Astrocyte (in vitro differentiated cells and primary cell): Measurements from ENCODE around the gene FCN1. TPM values are rescaled to one million over a fixed set of nuclear protein-coding genes. Genes with fewer than 3 reads are reported as not detected.

Experiments used
- DNase-seq: peaks from one replicate; pipeline ENCODE4 v3.0.0-alpha.2; 2010; ENCODE audit warnings: low read depth
- FAIRE-seq: peaks from 2 replicates; lab custom pipeline; 2011; peaks lifted over from hg19 to GRCh38; lab: Jason Lieb, UNC
- H2AFZ ChIP-seq: 2 replicates; pipeline ENCODE4 v1.6.0; 2012; ENCODE audit warnings: low read depth, low read length, inconsistent platforms
- H3K27ac ChIP-seq: 2 replicates; pipeline ENCODE4 v1.5.1; 2011; ENCODE audit warnings: low read depth, low read length, inconsistent platforms
- H3K27me3 ChIP-seq: 2 replicates; pipeline ENCODE4 v1.6.0; 2011; ENCODE audit warnings: low read length, inconsistent platforms; ENCODE audit not compliant: insufficient read depth
- H3K36me3 ChIP-seq: 2 replicates; pipeline ENCODE4 v1.5.1; 2011; ENCODE audit warnings: low read length, inconsistent platforms; ENCODE audit not compliant: insufficient read depth
- H3K4me1 ChIP-seq: 2 replicates; pipeline ENCODE4 v1.5.1; 2011; ENCODE audit warnings: low read length, inconsistent platforms; ENCODE audit not compliant: insufficient read depth
- H3K4me2 ChIP-seq: 2 replicates; pipeline ENCODE4 v1.6.0; 2012; ENCODE audit warnings: low read length, inconsistent platforms
- H3K4me3 ChIP-seq: 2 replicates; pipeline ENCODE4 v1.5.1; 2011; ENCODE audit warnings: low read depth, mild to moderate bottlenecking, low read length, inconsistent platforms; ENCODE audit not compliant: insufficient read depth
- H3K79me2 ChIP-seq: 2 replicates; pipeline ENCODE4 v1.6.0; 2012; ENCODE audit warnings: mild to moderate bottlenecking, low read length, inconsistent platforms; ENCODE audit not compliant: insufficient read depth
- H3K9ac ChIP-seq: 2 replicates; pipeline ENCODE4 v1.6.0; 2012; ENCODE audit warnings: mild to moderate bottlenecking, low read length, inconsistent platforms
- H3K9me3 ChIP-seq: 2 replicates; pipeline ENCODE4 v1.5.1; 2012; ENCODE audit warnings: low read depth, mild to moderate bottlenecking, low read length, inconsistent platforms; ENCODE audit not compliant: insufficient read depth
- H4K20me1 ChIP-seq: 2 replicates; pipeline ENCODE4 v1.6.0; 2012; ENCODE audit warnings: low read length, inconsistent platforms; ENCODE audit not compliant: insufficient read depth
- H3K27ac Mint-ChIP-seq: one replicate; pipeline ENCODE4 v1.8.0; 2021; ENCODE audit warnings: mild to moderate bottlenecking, mixed read lengths; ENCODE audit not compliant: unreplicated experiment
- H3K27me3 Mint-ChIP-seq: one replicate; pipeline ENCODE4 v1.8.0; 2021; ENCODE audit warnings: low read depth, mixed read lengths; ENCODE audit not compliant: unreplicated experiment
- H3K36me3 Mint-ChIP-seq: one replicate; pipeline ENCODE4 v1.8.0; 2021; ENCODE audit warnings: low read depth, mixed read lengths; ENCODE audit not compliant: unreplicated experiment
- H3K4me1 Mint-ChIP-seq: one replicate; pipeline ENCODE4 v1.8.0; 2021; ENCODE audit warnings: low read depth, mixed read lengths; ENCODE audit not compliant: unreplicated experiment
- H3K4me3 Mint-ChIP-seq: one replicate; pipeline ENCODE4 v1.8.0; 2021; ENCODE audit warnings: mild to moderate bottlenecking, moderate library complexity, mixed read lengths; ENCODE audit not compliant: unreplicated experiment
- H3K9me3 Mint-ChIP-seq: one replicate; pipeline ENCODE4 v1.8.0; 2021; ENCODE audit warnings: mild to moderate bottlenecking, mixed read lengths; ENCODE audit not compliant: unreplicated experiment
- EZH2 ChIP-seq: IDR thresholded peaks from 2 replicates; pipeline ENCODE4 v1.6.1; 2012; ENCODE audit warnings: mild to moderate bottlenecking, low read length, inconsistent platforms; ENCODE audit not compliant: insufficient read depth
- total RNA-seq: library from RNA; stranded (reverse); gene quantifications from 2 replicates; pipeline ENCODE4 v1.2.1, GENCODE V29; 2021
- TF ChIP-seq, protein P1 (sequence below): IDR thresholded peaks from 2 replicates; pipeline ENCODE4 v1.5.1; 2011; ENCODE audit warnings: low read depth, mild to moderate bottlenecking, inconsistent platforms, low read length, moderate library complexity; ENCODE audit not compliant: insufficient read depth

FCN1 gene
- total RNA-seq, 1 donor from 2014 or later, result not detected

DNA sequence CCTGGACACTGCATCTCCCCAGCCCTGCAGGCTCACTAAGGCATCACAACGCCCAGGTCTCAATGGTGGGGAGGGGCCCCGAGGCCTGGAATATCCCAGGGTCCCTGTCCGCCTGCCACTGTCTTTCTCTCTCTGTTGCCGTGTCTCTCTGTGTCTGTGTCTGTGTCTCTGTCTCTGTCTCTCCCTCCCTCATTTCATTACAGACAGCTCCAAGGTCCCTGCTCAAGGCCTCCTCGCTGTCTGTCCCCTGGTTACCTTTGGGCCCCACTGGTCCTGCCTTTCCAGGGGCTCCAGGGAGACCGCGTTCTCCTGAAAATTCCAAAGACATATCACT, 3.2 kb downstream of the FCN1 start:
- Mint-ChIP-seq H3K27me3 (peaks cover 54% of the 10 kb centered on the region), H3K36me3 (peaks cover 5% of the 10 kb centered on the region), H3K9me3 (peaks cover 11% of the 10 kb centered on the region), H3K4me3 (no peak overlapping the region), H3K27ac (no peak overlapping the region), H3K4me1 (no peaks in the 10 kb centered on the region)
- no peaks in the 10 kb centered on the region for H4K20me1 ChIP-seq
- no peak for DNase-seq
- H3K27ac ChIP-seq, result no peak overlapping the region
- no peak overlapping the region for H3K9ac ChIP-seq
- H3K4me1 ChIP-seq, result no peaks in the 10 kb centered on the region
- FAIRE-seq, result no peak
- no peaks in the 10 kb centered on the region for H3K9me3 ChIP-seq
- no peak overlapping the region for H2AFZ ChIP-seq
- H3K79me2 ChIP-seq, result no peaks in the 10 kb centered on the region
- no peak for TF ChIP-seq EZH2
- TF ChIP-seq, protein P1, sequence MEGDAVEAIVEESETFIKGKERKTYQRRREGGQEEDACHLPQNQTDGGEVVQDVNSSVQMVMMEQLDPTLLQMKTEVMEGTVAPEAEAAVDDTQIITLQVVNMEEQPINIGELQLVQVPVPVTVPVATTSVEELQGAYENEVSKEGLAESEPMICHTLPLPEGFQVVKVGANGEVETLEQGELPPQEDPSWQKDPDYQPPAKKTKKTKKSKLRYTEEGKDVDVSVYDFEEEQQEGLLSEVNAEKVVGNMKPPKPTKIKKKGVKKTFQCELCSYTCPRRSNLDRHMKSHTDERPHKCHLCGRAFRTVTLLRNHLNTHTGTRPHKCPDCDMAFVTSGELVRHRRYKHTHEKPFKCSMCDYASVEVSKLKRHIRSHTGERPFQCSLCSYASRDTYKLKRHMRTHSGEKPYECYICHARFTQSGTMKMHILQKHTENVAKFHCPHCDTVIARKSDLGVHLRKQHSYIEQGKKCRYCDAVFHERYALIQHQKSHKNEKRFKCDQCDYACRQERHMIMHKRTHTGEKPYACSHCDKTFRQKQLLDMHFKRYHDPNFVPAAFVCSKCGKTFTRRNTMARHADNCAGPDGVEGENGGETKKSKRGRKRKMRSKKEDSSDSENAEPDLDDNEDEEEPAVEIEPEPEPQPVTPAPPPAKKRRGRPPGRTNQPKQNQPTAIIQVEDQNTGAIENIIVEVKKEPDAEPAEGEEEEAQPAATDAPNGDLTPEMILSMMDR, result no peak
- no peaks in the 10 kb centered on the region for H3K36me3 ChIP-seq
- no peak overlapping the region for H3K4me2 ChIP-seq
- H3K27me3 ChIP-seq, result peaks cover 3% of the 10 kb centered on the region
- H3K4me3 ChIP-seq, result no peak overlapping the region

DNA sequence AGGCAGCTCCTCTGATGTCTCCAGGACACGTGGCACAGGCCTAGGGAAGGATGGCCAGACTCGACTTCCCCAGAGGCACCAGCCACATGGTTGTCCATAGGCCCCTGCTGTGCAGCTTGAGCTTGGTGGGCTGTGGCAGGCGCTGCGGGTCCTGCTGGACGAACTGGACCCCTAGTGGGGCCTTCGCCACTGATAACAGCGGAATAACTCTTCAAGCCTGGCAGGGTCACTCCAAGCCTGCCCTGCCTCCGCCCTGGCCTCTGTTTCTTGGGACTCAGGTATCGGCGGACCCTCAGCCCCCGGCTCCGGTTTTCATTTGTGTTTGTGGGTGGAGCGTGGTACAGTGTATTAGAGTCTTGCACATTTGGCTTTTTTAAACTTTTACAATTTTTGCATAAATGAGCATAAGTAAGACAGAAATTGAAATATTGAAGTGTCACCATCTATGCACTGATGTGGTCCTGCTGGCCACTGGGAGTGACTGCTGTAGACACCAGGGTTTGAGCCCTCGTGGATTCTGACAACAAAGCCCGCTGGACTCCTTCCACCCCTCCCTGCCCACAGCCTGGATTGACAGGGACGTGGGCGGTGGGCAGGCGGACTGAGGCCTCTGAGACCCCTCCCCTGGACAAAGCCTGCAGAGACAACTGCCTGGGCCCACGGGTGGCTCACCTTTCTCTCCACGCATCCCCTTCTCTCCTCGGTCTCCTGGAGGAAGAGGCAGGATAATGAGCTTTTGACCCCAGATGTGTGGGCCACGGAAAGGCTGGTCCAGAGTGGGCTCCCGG, 3.8 kb downstream of the FCN1 start:
- H3K27me3 Mint-ChIP-seq, result peaks cover 57% of the 10 kb centered on the region
- no peaks in the 10 kb centered on the region for H3K79me2 ChIP-seq
- peaks cover 3% of the 10 kb centered on the region for H3K27me3 ChIP-seq
- no peak overlapping the region for H2AFZ ChIP-seq
- H3K9me3 Mint-ChIP-seq, result peaks cover 9% of the 10 kb centered on the region
- no peaks in the 10 kb centered on the region for H3K9me3 ChIP-seq
- H3K9ac ChIP-seq, result no peak overlapping the region
- DNase-seq (no peak), FAIRE-seq (no peak)
- H3K27ac ChIP-seq, result no peak overlapping the region
- H4K20me1 ChIP-seq, result no peaks in the 10 kb centered on the region
- H3K36me3 ChIP-seq, result no peaks in the 10 kb centered on the region
- TF ChIP-seq, protein P1, result no peak
- TF ChIP-seq EZH2, result no peak
- H3K4me2 ChIP-seq, result no peak overlapping the region
- H3K4me3 Mint-ChIP-seq, result no peak overlapping the region
- H3K4me3 ChIP-seq, result no peak overlapping the region
- H3K4me1 Mint-ChIP-seq, result no peaks in the 10 kb centered on the region
- H3K27ac Mint-ChIP-seq, result no peak overlapping the region
- H3K4me1 ChIP-seq, result no peaks in the 10 kb centered on the region
- peaks cover 5% of the 10 kb centered on the region for H3K36me3 Mint-ChIP-seq

DNA sequence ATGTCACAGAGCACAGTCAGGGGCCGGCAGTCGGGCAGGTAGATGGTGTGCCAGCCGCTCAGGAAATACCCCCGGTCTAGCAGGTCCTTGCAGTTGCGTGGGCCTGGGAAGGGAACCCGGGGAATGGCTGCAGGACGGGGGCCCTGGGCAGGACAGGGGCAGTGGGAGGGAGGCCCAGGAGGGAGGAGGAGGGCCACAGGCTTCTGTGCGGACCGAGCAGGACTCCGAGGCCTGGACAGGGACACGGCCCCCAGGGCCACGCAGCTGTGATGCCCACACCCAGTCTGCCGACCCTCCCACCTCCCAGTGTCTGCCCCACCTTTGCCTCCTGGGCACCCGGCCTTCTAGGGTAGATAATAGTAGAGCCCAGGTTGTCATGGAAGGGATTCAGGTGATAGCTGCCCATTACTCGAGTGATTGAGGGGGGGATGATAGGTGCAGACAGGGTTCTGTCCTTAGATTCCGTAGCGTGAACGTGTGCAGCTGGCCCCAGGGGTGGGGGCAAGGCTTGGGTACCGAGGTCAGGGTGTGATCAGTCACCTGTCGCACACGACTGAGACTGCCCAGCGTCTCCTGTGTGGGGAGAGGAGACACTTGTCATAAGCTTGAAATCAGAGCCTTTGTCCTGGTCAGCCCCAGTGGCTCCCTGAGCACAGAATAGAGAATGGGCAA, 4.5 kb downstream of the FCN1 start:
- FAIRE-seq, result no peak
- peaks cover 55% of the 10 kb centered on the region for H3K27me3 Mint-ChIP-seq

More for the DNA sequence above, 4.5 kb downstream of the FCN1 start:
- Histone ChIP-seq H3K9ac (no peak overlapping the region), H3K4me2 (no peak overlapping the region), H2AFZ (no peak overlapping the region), H3K27ac (no peak overlapping the region), H3K36me3 (no peaks in the 10 kb centered on the region), H3K4me1 (no peaks in the 10 kb centered on the region), H3K4me3 (no peak overlapping the region), H3K79me2 (no peaks in the 10 kb centered on the region), H3K27me3 (peaks cover 3% of the 10 kb centered on the region), H3K9me3 (no peaks in the 10 kb centered on the region), H4K20me1 (no peaks in the 10 kb centered on the region)
- Mint-ChIP-seq H3K4me1 (no peaks in the 10 kb centered on the region), H3K4me3 (no peak overlapping the region), H3K9me3 (peaks cover 3% of the 10 kb centered on the region), H3K36me3 (peaks cover under 1% of the 10 kb centered on the region), H3K27ac (no peak overlapping the region)
- DNase-seq, result no peak
- TF ChIP-seq EZH2, result no peak
- TF ChIP-seq, protein P1, result no peak
